ENCODE results near the gene NUP210L. TPM values are rescaled to one million over a fixed set of nuclear protein-coding genes. Genes with fewer than 3 reads are reported as not detected.
A peak's percentile ranks its signal among the peaks of the same experiment; 100 is the strongest.

NUP210L gene
- total and polyA plus RNA-seq, 2 experiments from 2014 or later = not detected

GRCh38 chr1:154167461-154167860 lies 12.6 kb upstream of the NUP210L start:
- H3K36me3 ChIP-seq = peaks cover 70% of the 10 kb centered on the region

GRCh38 chr1:154166207-154166606 lies 11.3 kb upstream of the NUP210L start:
- no peaks in the 10 kb centered on the region for H3K27me3 ChIP-seq
- peaks cover 60% of the 10 kb centered on the region for H3K36me3 ChIP-seq
- no peaks in the 10 kb centered on the region for H3K4me1 ChIP-seq (ENCODE audit: low read depth)
- no peak overlapping the region for H3K4me3 ChIP-seq
- no peak for DNase-seq (ENCODE audit: low read depth in 1 of 2, low spot score in 1 of 2)
- no peaks in the 10 kb centered on the region for H3K9me3 ChIP-seq (ENCODE audit: low read depth)
- H3K27ac ChIP-seq = no peak overlapping the region
- no peak for TF ChIP-seq CTCF (IDR thresholded peaks at IDR 0.05; ENCODE audit: low read depth, low read length)

More at GRCh38 chr1:154167461-154167860, 12.6 kb upstream of the NUP210L start:
- no peaks in the 10 kb centered on the region for H3K4me1 ChIP-seq (ENCODE audit: low read depth)
- H3K4me3 ChIP-seq = no peak overlapping the region
- no peak overlapping the region for H3K27ac ChIP-seq
- no peaks in the 10 kb centered on the region for H3K27me3 ChIP-seq
- no peak for TF ChIP-seq CTCF (IDR thresholded peaks at IDR 0.05; ENCODE audit: low read depth, low read length)
- DNase-seq (ENCODE audit: low read depth in 1 of 2, low spot score in 1 of 2) = no peak
- no peaks in the 10 kb centered on the region for H3K9me3 ChIP-seq (ENCODE audit: low read depth)

- Histone ChIP-seq H3K4me3 (no peak overlapping the region), H3K9me3 (ENCODE audit: low read depth) (no peaks in the 10 kb centered on the region), H3K36me3 (peaks cover 21% of the 10 kb centered on the region), H3K4me1 (ENCODE audit: low read depth) (no peaks in the 10 kb centered on the region), H3K27ac (no peak overlapping the region), H3K27me3 (no peaks in the 10 kb centered on the region)
- no peak for DNase-seq (ENCODE audit: low read depth in 1 of 2, low spot score in 1 of 2)
- TF ChIP-seq CTCF (IDR thresholded peaks at IDR 0.05; ENCODE audit: low read depth, low read length) = no peak
These were observed 4.7 kb upstream of the NUP210L start for GRCh38 chr1:154159554-154159953.

GRCh38 chr1:154158307-154159125 lies 3.6 kb upstream of the NUP210L start:
- H3K27me3 ChIP-seq = no peaks in the 10 kb centered on the region
- DNase-seq (ENCODE audit: low read depth in 1 of 2, low spot score in 1 of 2) = no peak
- no peak for TF ChIP-seq CTCF (IDR thresholded peaks at IDR 0.05; ENCODE audit: low read depth, low read length)
- no peaks in the 10 kb centered on the region for H3K4me1 ChIP-seq (ENCODE audit: low read depth)
- H3K27ac ChIP-seq = peak overlapping the region; percentile 64
- H3K36me3 ChIP-seq = peaks cover 13% of the 10 kb centered on the region
- H3K9me3 ChIP-seq (ENCODE audit: low read depth) = no peaks in the 10 kb centered on the region
- no peak overlapping the region for H3K4me3 ChIP-seq

GRCh38 chr1:154157520-154158306 lies 2.8 kb upstream of the NUP210L start:
- H3K4me3 ChIP-seq = no peak overlapping the region
- no peaks in the 10 kb centered on the region for H3K4me1 ChIP-seq (ENCODE audit: low read depth)
- peak in 1 of 2 donors; percentile 83 for DNase-seq (ENCODE audit: low read depth in 1 of 2, low spot score in 1 of 2)
- no peak for TF ChIP-seq CTCF (IDR thresholded peaks at IDR 0.05; ENCODE audit: low read depth, low read length)
- peak overlapping the region; percentile 64 for H3K27ac ChIP-seq
- H3K9me3 ChIP-seq (ENCODE audit: low read depth) = no peaks in the 10 kb centered on the region
- peaks cover 8% of the 10 kb centered on the region for H3K36me3 ChIP-seq
- H3K27me3 ChIP-seq = no peaks in the 10 kb centered on the region

Data from cardiac muscle cell (in vitro differentiated cells and primary cell).